Aorta (tissue), 5 donors: ENCODE data around the gene PPP1R16B. TPM values are rescaled to one million over a fixed set of nuclear protein-coding genes. Genes with fewer than 3 reads are reported as not detected.

Experiments used
- ATAC-seq: fragments of 200-7000 bp; cut with Tn5 transposase; one replicate; pipeline ENCODE4 v1.9.1; 2022; ENCODE audit warnings: moderate library complexity; ENCODE audit not compliant: low FRiP score
- DNase-seq, 2 donors: peaks; one replicate each; pipeline ENCODE4 v3.0.0-alpha.2; 2020
- H3K27ac ChIP-seq, 2 donors: one replicate each; pipeline ENCODE4 v1.5.1; 2013; ENCODE audit warnings: low read length in 2 of 2, mild to moderate bottlenecking in 2 of 2, moderate library complexity in 2 of 2, control low read depth in 1 of 2, inconsistent platforms in 1 of 2, low read depth in 1 of 2
- H3K27me3 ChIP-seq, 2 donors: one replicate each; pipeline ENCODE4 v1.6.1; 2013; ENCODE audit warnings: control low read depth in 1 of 2, low read length in 1 of 2, mild to moderate bottlenecking in 1 of 2, moderate library complexity in 1 of 2; ENCODE audit not compliant: insufficient read depth in 2 of 2, control insufficient read depth in 1 of 2
- H3K36me3 ChIP-seq, 2 donors: one replicate each; pipeline ENCODE4 v1.6.1; 2013; ENCODE audit warnings: control low read depth in 1 of 2, low read length in 1 of 2, mild to moderate bottlenecking in 1 of 2; ENCODE audit not compliant: insufficient read depth in 2 of 2, control insufficient read depth in 1 of 2
- H3K4me1 ChIP-seq, 2 donors: one replicate each; pipeline ENCODE4 v1.6.1; 2013; ENCODE audit warnings: low read length in 2 of 2, control low read depth in 1 of 2, mild to moderate bottlenecking in 1 of 2, moderate library complexity in 1 of 2; ENCODE audit not compliant: insufficient read depth in 2 of 2, control insufficient read depth in 1 of 2
- H3K4me3 ChIP-seq, 2 donors: one replicate each; pipeline ENCODE4 v1.5.1; 2013; ENCODE audit warnings: low read length in 2 of 2, control low read depth in 1 of 2, mild to moderate bottlenecking in 1 of 2
- H3K9me3 ChIP-seq: one replicate; pipeline ENCODE4 v1.6.1; 2013; ENCODE audit warnings: mild to moderate bottlenecking, low read length; ENCODE audit not compliant: control insufficient read depth
- WGBS, 2 donors: extraction: QIAGEN DNeasy Blood & Tissue Kit; methylation state at CpG; one replicate each; pipeline ENCODE4 v1.1.7; 2013; 5-methylcytosine and 5-hydroxymethylcytosine counted together
- intact Hi-C, 2 donors: fragments of 100-400 bp; cut with DNase I; formaldehyde crosslinking; loops; one replicate each; pipeline versions ENCODE4 v1.14.2 to v1.15.0; 2022
- polyA plus RNA-seq, 2 donors: library from polyadenylated mRNA; stranded (reverse); fragments of 200-250 nt; gene quantifications; one replicate each; pipeline ENCODE4 v1.2.3, GENCODE V29; 2013
- total RNA-seq, 2 donors: library from RNA; stranded (reverse); fragmentation: NEBNext Ultra II Directional; extraction: Animal tissue kit (Norgen Biotek cat#: 25700); gene quantifications; one replicate each; pipeline ENCODE4 v1.2.1, GENCODE V29; 2021
- donor health status: healthy with polysubstance abuse.
- donor health status: Bipolar disorder and iron deficiency.
- donor health status: DM: no; HTN: no; CAD: no.
- donor health status: DM: no; HTN: no; CAD: no.
- donor health status: DM: yes; HTN: yes; CAD: no.

PPP1R16B gene
- total and polyA plus RNA-seq, 4 donors, result 0.97 to 17.6 (median 7.3) TPM

- no peaks in the 10 kb centered on the region for H3K4me1 ChIP-seq
- H3K27me3 ChIP-seq, result no peaks in the 10 kb centered on the region
- H3K4me3 ChIP-seq, result no peak overlapping the region
- no peak overlapping the region for H3K27ac ChIP-seq
- 90 to 91% methylated on average over 28 of the region's 28 CpGs for WGBS, 2 donors
- intact Hi-C loops, result no loop called here
- H3K36me3 ChIP-seq, result no peaks in the 10 kb centered on the region
- no peak for DNase-seq
- no peak for ATAC-seq
- no peaks in the 10 kb centered on the region for H3K9me3 ChIP-seq
Measured at GRCh38 chr20:38835792-38836191, 30.3 kb downstream of the PPP1R16B start.

DNA sequence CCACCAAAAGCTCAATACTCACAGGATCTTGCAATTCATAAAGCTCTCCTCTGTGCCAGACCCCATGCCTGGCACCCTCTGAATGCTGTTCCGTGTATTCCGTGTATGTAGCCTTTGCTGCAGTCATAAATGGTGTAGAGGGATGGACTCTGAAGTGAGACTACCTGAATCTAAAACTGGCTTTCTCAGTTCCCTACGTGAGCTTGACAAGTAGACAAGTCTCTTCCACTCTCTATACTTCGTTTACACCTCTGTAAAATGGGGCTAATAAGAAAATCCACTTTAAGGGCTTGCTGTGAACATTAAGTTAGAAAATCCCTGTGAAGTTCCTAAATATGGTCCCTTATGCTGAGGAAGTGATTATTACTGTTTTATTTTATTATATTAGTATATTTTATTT, 31.5 kb downstream of the PPP1R16B start:
- Histone ChIP-seq H3K4me3 (no peak overlapping the region), H3K4me1 (no peaks in the 10 kb centered on the region), H3K9me3 (no peaks in the 10 kb centered on the region), H3K36me3 (no peaks in the 10 kb centered on the region), H3K27me3 (no peaks in the 10 kb centered on the region), H3K27ac (no peak overlapping the region)
- DNase-seq, result no peak
- ATAC-seq, result no peak
- intact Hi-C loops, result no loop called here
- WGBS, 2 donors, result 68 to 81% methylated on average over 4 of the region's 4 CpGs

DNA sequence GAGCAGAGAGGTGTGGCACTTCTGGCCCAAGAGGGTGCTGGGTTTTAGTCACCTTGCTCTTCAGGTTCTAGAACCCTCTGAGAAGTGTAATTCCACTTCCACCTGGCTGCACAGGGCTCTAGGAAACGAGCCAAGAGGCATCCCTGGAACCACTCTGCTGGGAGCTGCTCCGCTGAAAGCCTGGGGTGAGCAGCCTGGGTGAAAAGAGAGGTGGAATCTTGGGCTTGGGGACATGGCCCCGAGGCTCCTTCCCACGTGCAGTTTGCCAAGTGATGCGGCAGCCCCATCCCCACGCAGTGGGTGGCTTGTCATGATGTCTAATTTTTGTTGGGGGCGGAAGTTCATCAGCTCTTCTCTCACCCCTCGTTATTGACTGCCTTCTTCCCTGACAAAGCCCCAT, 32.8 kb downstream of the PPP1R16B start:
- intact Hi-C loops, result no loop called here
- DNase-seq (no peak), ATAC-seq (no peak)
- H3K4me1 ChIP-seq, result no peaks in the 10 kb centered on the region
- H3K36me3 ChIP-seq, result no peaks in the 10 kb centered on the region
- no peak overlapping the region for H3K27ac ChIP-seq
- no peaks in the 10 kb centered on the region for H3K27me3 ChIP-seq
- H3K4me3 ChIP-seq, result no peak overlapping the region
- H3K9me3 ChIP-seq, result no peaks in the 10 kb centered on the region
- WGBS, 2 donors, result 75 to 79% methylated on average over 8 of the region's 8 CpGs

GRCh38 chr20:38839563-38839962, 34.1 kb downstream of the PPP1R16B start:
- ATAC-seq, result no peak
- no peaks in the 10 kb centered on the region for H3K27me3 ChIP-seq

GRCh38 chr20:38840053-38840893, 34.8 kb downstream of the PPP1R16B start:
- no peaks in the 10 kb centered on the region for H3K4me1 ChIP-seq
- DNase-seq (no peak), ATAC-seq (peak; percentile 35)
- WGBS, 2 donors, result 72% methylated on average over 14 of the region's 14 CpGs
- intact Hi-C loops, result no loop called here
- no peaks in the 10 kb centered on the region for H3K36me3 ChIP-seq
- H3K9me3 ChIP-seq, result no peaks in the 10 kb centered on the region
- no peak overlapping the region for H3K27ac ChIP-seq
- H3K27me3 ChIP-seq, result no peaks in the 10 kb centered on the region
- no peak overlapping the region for H3K4me3 ChIP-seq

More at GRCh38 chr20:38839563-38839962, 34.1 kb downstream of the PPP1R16B start:
- no peaks in the 10 kb centered on the region for H3K36me3 ChIP-seq
- intact Hi-C loops, result no loop called here
- no peak for DNase-seq
- H3K27ac ChIP-seq, result no peak overlapping the region
- WGBS, 2 donors, result 78 to 81% methylated on average over 4 of the region's 4 CpGs
- H3K4me1 ChIP-seq, result no peaks in the 10 kb centered on the region
- no peaks in the 10 kb centered on the region for H3K9me3 ChIP-seq
- no peak overlapping the region for H3K4me3 ChIP-seq

- ATAC-seq, result no peak
Measured at GRCh38 chr20:38840894-38841470, 35.5 kb downstream of the PPP1R16B start.

GRCh38 chr20:38841570-38841969, 36.1 kb downstream of the PPP1R16B start:
- no peaks in the 10 kb centered on the region for H3K27me3 ChIP-seq
- no peak overlapping the region for H3K27ac ChIP-seq
- 35 to 39% methylated on average over 2 of the region's 2 CpGs for WGBS, 2 donors
- H3K4me1 ChIP-seq, result no peaks in the 10 kb centered on the region
- H3K36me3 ChIP-seq, result no peaks in the 10 kb centered on the region
- H3K4me3 ChIP-seq, result no peak overlapping the region
- H3K9me3 ChIP-seq, result no peaks in the 10 kb centered on the region
- intact Hi-C loops, result no loop called here
- DNase-seq, result no peak
- no peak for ATAC-seq

More at GRCh38 chr20:38840894-38841470, 35.5 kb downstream of the PPP1R16B start:
- no peaks in the 10 kb centered on the region for H3K36me3 ChIP-seq
- intact Hi-C loops, result no loop called here
- H3K4me3 ChIP-seq, result no peak overlapping the region
- WGBS, 2 donors, result 86% methylated on average over 7 to 8 of the region's 8 CpGs
- H3K27me3 ChIP-seq, result no peaks in the 10 kb centered on the region
- H3K27ac ChIP-seq, result no peak overlapping the region
- no peaks in the 10 kb centered on the region for H3K9me3 ChIP-seq
- DNase-seq, result no peak
- no peaks in the 10 kb centered on the region for H3K4me1 ChIP-seq

DNA sequence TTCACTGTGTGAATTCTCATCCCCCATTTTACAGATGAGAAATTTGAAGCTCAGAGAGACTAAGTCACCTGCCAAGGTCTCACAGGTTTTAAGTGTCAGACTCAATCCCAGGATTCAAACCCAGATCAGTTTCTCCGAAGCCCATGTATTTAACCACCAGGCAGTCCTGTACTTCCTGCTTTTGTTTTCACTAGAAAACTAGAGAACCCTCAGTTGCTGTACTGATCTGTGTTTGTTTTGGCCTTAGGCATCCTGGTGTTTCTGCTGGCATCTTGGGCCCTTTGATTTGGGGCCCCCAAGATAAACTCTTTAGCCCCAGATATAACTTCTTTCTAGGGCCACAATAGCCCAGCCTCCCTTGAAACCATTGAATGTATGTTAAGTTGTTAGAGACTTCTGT, 36.5 kb downstream of the PPP1R16B start:
- Histone ChIP-seq H3K9me3 (no peaks in the 10 kb centered on the region), H3K4me3 (no peak overlapping the region), H3K27ac (no peak overlapping the region), H3K4me1 (no peaks in the 10 kb centered on the region), H3K36me3 (no peaks in the 10 kb centered on the region), H3K27me3 (no peaks in the 10 kb centered on the region)
- intact Hi-C loops, result no loop called here
- ATAC-seq (no peak), DNase-seq (no peak)
- 35 to 39% methylated on average over 1 of the region's 1 CpG for whole genome bisulfite sequencing, 2 donors

GRCh38 chr20:38842558-38842981, 37.1 kb downstream of the PPP1R16B start:
- no peaks in the 10 kb centered on the region for H3K9me3 ChIP-seq
- no peaks in the 10 kb centered on the region for H3K36me3 ChIP-seq
- 66 to 69% methylated on average over 1 of the region's 1 CpG for whole genome bisulfite sequencing, 2 donors
- intact Hi-C loops, result no loop called here
- no peak overlapping the region for H3K27ac ChIP-seq
- no peaks in the 10 kb centered on the region for H3K27me3 ChIP-seq
- H3K4me1 ChIP-seq, result no peaks in the 10 kb centered on the region
- H3K4me3 ChIP-seq, result no peak overlapping the region
- ATAC-seq (no peak), DNase-seq (no peak)
